Ectodermal cell (in vitro differentiated cells): Measurements from ENCODE around the gene NBL1.

Experiments used
- H3K27ac ChIP-seq: 2 replicates; pipeline ENCODE4 v1.7.0; 2013; ENCODE audit warnings: mild to moderate bottlenecking, low read depth, low read length; ENCODE audit not compliant: insufficient read depth, poor library complexity, severe bottlenecking
- H3K27me3 ChIP-seq: 2 replicates; pipeline ENCODE4 v1.7.0; 2013; ENCODE audit warnings: mild to moderate bottlenecking, low read length; ENCODE audit not compliant: insufficient read depth, control insufficient read depth, poor library complexity, severe bottlenecking
- H3K36me3 ChIP-seq: one replicate; pipeline ENCODE4 v1.7.0; 2013; ENCODE audit warnings: low read length; ENCODE audit not compliant: control insufficient read depth, insufficient read depth
- H3K4me1 ChIP-seq: one replicate; pipeline ENCODE4 v1.7.0; 2013; ENCODE audit warnings: low read length; ENCODE audit not compliant: control insufficient read depth, insufficient read depth
- H3K4me3 ChIP-seq: 2 replicates; pipeline ENCODE4 v1.7.0; 2013; ENCODE audit warnings: low read depth, low read length, control low read depth; ENCODE audit not compliant: insufficient read depth
- H3K9me3 ChIP-seq: 2 replicates; pipeline ENCODE4 v1.7.0; 2013; ENCODE audit warnings: mild to moderate bottlenecking, low read length, moderate library complexity; ENCODE audit not compliant: control insufficient read depth
- WGBS, 2 experiments: methylation state at CpG; one replicate each; pipeline ENCODE4 v1.1.7; 2013; ENCODE audit warnings: missing lambda C conversion rate in 2 of 2; 5-methylcytosine and 5-hydroxymethylcytosine counted together

NBL1 gene

DNA sequence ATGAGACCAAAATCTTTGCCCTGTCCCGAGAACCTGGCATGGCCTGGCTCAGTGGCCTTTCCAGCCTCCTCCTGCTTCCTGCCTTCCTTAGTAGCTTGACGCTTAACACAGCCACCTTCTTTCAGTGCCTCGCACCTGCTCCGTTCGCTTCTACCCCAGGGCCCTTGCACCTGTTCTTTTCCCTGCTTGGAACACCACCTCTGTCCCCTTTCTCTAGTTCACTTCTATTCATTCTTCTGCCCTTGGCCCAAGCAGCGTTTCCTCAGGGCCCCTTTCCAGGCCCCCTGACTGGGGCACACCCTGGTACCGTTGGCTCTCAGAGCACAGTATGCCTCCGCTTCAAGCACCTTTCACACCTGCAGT is 11.6 kb downstream of the NBL1 start:
- Histone ChIP-seq H3K4me3 (no peak overlapping the region), H3K9me3 (no peaks in the 10 kb centered on the region), H3K27me3 (peaks cover 3% of the 10 kb centered on the region), H3K27ac (no peak overlapping the region), H3K4me1 (no peaks in the 10 kb centered on the region), H3K36me3 (no peaks in the 10 kb centered on the region)
- 92 to 94% methylated on average over 8 of the region's 8 CpGs for WGBS, 2 experiments

DNA sequence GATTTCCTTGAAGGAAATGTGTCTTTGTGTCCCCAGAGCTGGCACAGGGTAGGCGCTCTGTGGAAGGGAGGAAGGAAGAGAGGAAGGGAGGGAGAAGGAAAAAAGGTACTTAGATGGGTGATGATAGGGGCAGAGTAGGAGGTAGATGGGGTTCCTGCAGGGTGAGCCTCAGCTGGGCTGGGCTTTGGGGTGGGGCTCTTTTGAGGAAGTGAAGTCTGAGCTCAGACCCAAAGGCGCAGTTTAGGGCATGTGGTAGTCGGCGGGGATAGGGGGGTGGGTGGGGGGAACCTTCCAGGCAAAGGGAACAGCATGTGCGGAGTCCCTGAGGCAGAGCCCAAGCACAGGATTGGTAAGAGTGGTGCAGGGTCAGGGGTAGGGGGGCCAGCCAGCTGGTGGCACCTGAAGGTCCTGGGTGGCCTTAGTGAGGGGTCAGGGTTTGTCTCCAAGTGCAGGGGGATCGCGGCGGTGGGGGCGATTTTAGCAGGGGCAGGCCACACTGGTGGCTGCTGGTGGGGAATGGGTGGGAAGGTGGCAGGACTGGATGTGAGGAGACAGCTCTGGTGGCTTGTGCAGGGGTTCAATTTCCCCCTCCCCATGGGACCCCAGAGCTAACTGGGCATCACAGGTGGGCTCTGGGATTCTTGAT is 12.1 kb downstream of the NBL1 start:
- WGBS, 2 experiments = 96 to 97% methylated on average over 9 of the region's 9 CpGs
- peaks cover 6% of the 10 kb centered on the region for H3K27me3 ChIP-seq
- H3K27ac ChIP-seq = no peak overlapping the region

DNA sequence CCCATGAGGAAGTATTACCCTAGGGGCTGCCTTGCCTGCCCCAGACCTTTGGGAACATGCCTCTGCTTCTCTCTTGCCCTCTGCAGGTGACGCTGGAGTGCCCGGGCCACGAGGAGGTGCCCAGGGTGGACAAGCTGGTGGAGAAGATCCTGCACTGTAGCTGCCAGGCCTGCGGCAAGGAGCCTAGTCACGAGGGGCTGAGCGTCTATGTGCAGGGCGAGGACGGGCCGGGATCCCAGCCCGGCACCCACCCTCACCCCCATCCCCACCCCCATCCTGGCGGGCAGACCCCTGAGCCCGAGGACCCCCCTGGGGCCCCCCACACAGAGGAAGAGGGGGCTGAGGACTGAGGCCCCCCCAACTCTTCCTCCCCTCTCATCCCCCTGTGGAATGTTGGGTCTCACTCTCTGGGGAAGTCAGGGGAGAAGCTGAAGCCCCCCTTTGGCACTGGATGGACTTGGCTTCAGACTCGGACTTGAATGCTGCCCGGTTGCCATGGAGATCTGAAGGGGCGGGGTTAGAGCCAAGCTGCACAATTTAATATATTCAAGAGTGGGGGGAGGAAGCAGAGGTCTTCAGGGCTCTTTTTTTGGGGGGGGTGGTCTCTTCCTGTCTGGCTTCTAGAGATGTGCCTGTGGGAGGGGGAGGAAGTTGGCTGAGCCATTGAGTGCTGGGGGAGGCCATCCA is 12.8 kb downstream of the NBL1 start:
- H3K27me3 ChIP-seq = peaks cover 6% of the 10 kb centered on the region
- 89% methylated on average over 12 to 13 of the region's 15 CpGs for WGBS, 2 experiments
- no peaks in the 10 kb centered on the region for H3K9me3 ChIP-seq
- no peak overlapping the region for H3K4me3 ChIP-seq
- no peak overlapping the region for H3K27ac ChIP-seq
- H3K36me3 ChIP-seq = no peaks in the 10 kb centered on the region
- no peaks in the 10 kb centered on the region for H3K4me1 ChIP-seq

More for the DNA sequence above, 12.1 kb downstream of the NBL1 start:
- no peak overlapping the region for H3K4me3 ChIP-seq
- H3K4me1 ChIP-seq = no peaks in the 10 kb centered on the region
- H3K9me3 ChIP-seq = no peaks in the 10 kb centered on the region
- H3K36me3 ChIP-seq = no peaks in the 10 kb centered on the region

GRCh38 chr1:19657511-19657910 is 13.4 kb downstream of the NBL1 start:
- Histone ChIP-seq H3K9me3 (no peaks in the 10 kb centered on the region), H3K4me3 (no peak overlapping the region), H3K27me3 (peaks cover 10% of the 10 kb centered on the region), H3K4me1 (no peaks in the 10 kb centered on the region), H3K27ac (no peak overlapping the region), H3K36me3 (no peaks in the 10 kb centered on the region)
- WGBS, 2 experiments = 84 to 89% methylated on average over 10 of the region's 10 CpGs

- Histone ChIP-seq H3K4me3 (no peak overlapping the region), H3K27me3 (peaks cover 17% of the 10 kb centered on the region), H3K36me3 (no peaks in the 10 kb centered on the region), H3K4me1 (no peaks in the 10 kb centered on the region), H3K9me3 (no peaks in the 10 kb centered on the region), H3K27ac (no peak overlapping the region)
- 92 to 94% methylated on average over 13 of the region's 13 CpGs for WGBS, 2 experiments
Observed at GRCh38 chr1:19658186-19658585, 14.1 kb downstream of the NBL1 start.

DNA sequence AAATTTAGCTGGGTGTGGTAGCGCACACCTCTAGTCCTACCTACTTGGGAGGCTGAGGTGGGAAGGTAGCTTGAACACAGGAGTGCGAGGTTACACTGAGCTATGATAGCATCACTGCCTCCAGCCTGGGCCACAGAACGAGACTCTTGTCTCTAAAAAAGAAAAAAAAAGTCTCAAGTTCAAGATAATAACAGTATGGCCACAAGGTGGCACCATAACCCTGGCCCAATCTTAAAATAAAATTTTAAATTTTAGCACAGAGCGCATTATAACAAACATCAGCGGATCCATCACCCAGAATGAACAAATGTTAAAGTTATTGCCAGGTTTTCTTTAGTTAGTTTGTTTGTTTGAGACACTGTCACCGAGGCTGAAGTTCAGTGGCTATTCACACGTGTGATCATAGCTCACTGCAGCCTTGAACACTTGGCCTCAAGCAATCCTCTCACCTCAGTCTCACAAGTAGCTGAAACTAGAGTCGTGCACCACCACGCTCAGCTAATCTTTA is 17.7 kb downstream of the NBL1 start:
- Histone ChIP-seq H3K9me3 (no peaks in the 10 kb centered on the region), H3K4me1 (no peaks in the 10 kb centered on the region), H3K4me3 (no peak overlapping the region), H3K27me3 (peaks cover 53% of the 10 kb centered on the region), H3K27ac (no peak overlapping the region), H3K36me3 (no peaks in the 10 kb centered on the region)
- 28 to 36% methylated on average over 6 to 9 of the region's 9 CpGs for WGBS, 2 experiments

DNA sequence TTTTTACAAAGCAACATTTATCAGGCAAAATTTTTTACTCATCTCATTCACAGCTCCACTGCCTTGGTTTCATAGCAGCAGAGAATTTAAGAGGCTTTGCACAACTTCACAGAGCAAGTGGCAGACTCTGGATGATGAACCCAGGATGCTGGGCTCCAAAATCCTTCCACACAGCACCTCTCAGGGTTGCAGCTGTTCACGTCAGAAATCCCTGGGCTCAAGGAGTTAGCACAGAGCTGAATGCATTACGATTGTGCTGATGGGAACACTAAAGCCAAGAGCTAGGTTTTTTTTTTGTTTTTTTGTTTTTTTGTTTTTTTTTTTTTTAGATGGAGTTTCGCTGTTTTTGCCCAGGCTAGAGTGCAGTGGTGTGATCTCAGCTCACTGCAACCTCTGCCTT is 18.2 kb downstream of the NBL1 start:
- peaks cover 58% of the 10 kb centered on the region for H3K27me3 ChIP-seq
- H3K27ac ChIP-seq = no peak overlapping the region
- no peaks in the 10 kb centered on the region for H3K4me1 ChIP-seq
- no peaks in the 10 kb centered on the region for H3K9me3 ChIP-seq
- no peak overlapping the region for H3K4me3 ChIP-seq
- no peaks in the 10 kb centered on the region for H3K36me3 ChIP-seq
- WGBS, 2 experiments = 77 to 81% methylated on average over 3 of the region's 3 CpGs

DNA sequence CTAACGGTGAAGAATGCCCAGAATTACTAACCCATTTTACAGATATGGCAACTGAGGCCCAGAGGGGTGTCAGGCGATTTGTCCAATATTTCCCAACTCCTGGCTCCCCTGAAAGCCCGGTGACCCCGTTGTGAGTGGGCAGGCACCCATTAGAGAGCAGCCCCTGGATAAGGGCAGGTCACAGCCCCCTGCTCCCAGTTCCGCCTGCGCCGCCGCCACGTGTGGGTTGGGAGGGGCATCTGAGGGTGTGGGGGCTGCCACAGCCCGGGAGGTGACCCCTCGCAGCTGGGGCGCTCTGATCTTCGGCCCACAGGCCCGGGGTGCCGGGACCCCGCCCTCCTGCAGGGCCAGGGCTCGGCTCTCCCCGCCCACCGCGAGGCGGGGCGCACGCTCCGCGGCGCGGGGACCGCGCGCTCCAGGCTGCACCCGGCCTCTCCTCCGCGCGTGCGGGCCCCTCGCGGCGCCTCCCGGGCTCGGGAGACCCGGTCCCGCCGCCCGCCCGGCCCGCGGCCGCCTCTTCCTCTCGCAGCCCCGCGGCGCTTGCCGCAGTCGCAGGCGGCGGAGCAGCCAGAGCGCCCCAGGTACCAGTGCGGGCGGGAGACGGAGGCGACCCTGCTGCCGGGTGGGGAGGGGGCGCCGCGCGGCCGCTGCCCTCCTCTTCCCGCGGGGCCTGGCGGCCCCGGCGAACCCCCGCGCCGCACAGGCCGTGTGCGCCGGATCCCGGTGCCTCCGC is 20.5 kb downstream of the NBL1 start, which contains the start of gene HTR6:
Gene HTR6, plus strand, starts transcription at position 423 of the 733 bp plus-strand sequence. CDS start 879 bp downstream, outside the sequence.
- 5 to 6% methylated on average over 80 of the region's 80 CpGs for WGBS, 2 experiments
- no peaks in the 10 kb centered on the region for H3K4me1 ChIP-seq
- H3K27me3 ChIP-seq = peaks cover 68% of the 10 kb centered on the region

DNA sequence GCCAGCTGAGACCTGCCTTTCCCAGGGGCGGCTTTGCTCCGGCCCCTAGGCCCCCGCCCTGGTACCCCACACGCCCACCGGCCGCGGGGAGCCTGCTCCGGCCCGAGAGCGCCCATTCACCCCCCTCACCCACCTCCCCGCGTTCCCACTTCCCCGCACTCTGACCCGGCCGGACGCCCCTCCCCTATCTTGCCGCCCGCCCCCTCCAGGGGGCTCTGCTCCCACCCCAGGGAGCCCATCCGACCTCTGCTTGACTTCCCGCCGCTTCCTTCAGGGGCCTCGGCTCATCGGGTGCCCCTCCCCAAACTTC is 21.0 kb downstream of the NBL1 start:
- Histone ChIP-seq H3K27ac (no peak overlapping the region), H3K27me3 (peaks cover 68% of the 10 kb centered on the region), H3K9me3 (no peaks in the 10 kb centered on the region), H3K36me3 (no peaks in the 10 kb centered on the region), H3K4me1 (no peaks in the 10 kb centered on the region), H3K4me3 (peak overlapping the region; percentile 32)
- WGBS, 2 experiments = 3% methylated on average over 23 of the region's 23 CpGs

More for the DNA sequence above, 20.5 kb downstream of the NBL1 start, which contains the start of gene HTR6:
- H3K9me3 ChIP-seq = no peaks in the 10 kb centered on the region
- peak within 1 kb of the TSS; percentile 32 for H3K4me3 ChIP-seq
- no peaks in the 10 kb centered on the region for H3K36me3 ChIP-seq
- H3K27ac ChIP-seq = no peak within 1 kb of the TSS
